Pancreas (tissue), 10 donors: Measurements from ENCODE around the gene PEG3. TPM values are rescaled to one million over a fixed set of nuclear protein-coding genes. Genes with fewer than 3 reads are reported as not detected.

Experiments used
- ATAC-seq, 4 donors: fragments of 200-7000 bp; cut with Tn5 transposase; one replicate each; pipeline versions ENCODE4 v1.8.0 to v1.9.1; 2020; ENCODE audit warnings: mild to moderate bottlenecking in 4 of 4, moderate library complexity in 4 of 4
- DNase-seq, 6 donors: peaks; one replicate each; pipeline ENCODE4 v3.0.0-alpha.2; 2020
- FAIRE-seq: peaks from 2 replicates; lab custom pipeline; 2012; peaks lifted over from hg19 to GRCh38; lab: Jason Lieb, UNC
- H3K27ac ChIP-seq, 4 donors: fragments of 200-600 bp; sonication (generic); 1 replicate in 3 of 4; 2 replicates in 1 of 4; pipeline versions ENCODE4 v1.5.0 to v1.8.0; 2020
- H3K27me3 ChIP-seq, 4 donors: fragments of 200-600 bp; one replicate each; pipeline ENCODE4 v1.8.0; 2021
- H3K36me3 ChIP-seq, 3 donors: fragments of 200-600 bp; sonication (generic) in 1 of 3; one replicate each; pipeline versions ENCODE4 v1.5.0 to v1.8.0; 2020 to 2021
- H3K4me1 ChIP-seq, 3 donors: fragments of 200-600 bp; one replicate each; pipeline ENCODE4 v1.8.0; 2021
- H3K4me3 ChIP-seq, 4 donors: fragments of 200-600 bp; sonication (generic) in 2 of 4; one replicate each; pipeline versions ENCODE4 v1.5.0 to v1.8.0; 2020 to 2021
- H3K9me3 ChIP-seq, 4 donors: fragments of 200-600 bp; one replicate each; pipeline ENCODE4 v1.8.0; 2021
- WGBS, 2 donors: extraction: QIAGEN DNeasy Blood & Tissue Kit; methylation state at CpG; one replicate each; pipeline ENCODE4 v1.1.7; 2013; 5-methylcytosine and 5-hydroxymethylcytosine counted together
- intact Hi-C, 3 donors: fragments of 100-400 bp; cut with DNase I; formaldehyde crosslinking; loops; one replicate each; pipeline versions ENCODE4 v1.11.1 to v1.14.2; 2022
- polyA plus RNA-seq, 2 donors: library from polyadenylated mRNA; stranded (reverse); fragments of 200-250 nt; gene quantifications; one replicate each; pipeline ENCODE4 v1.2.3, GENCODE V29; 2013
- total RNA-seq, 6 donors: library from RNA; stranded (reverse); fragmentation: NEBNext Ultra II Directional in 4 of 6; extraction: Animal tissue kit (Norgen Biotek cat#: 25700) in 4 of 6; gene quantifications; one replicate each; pipeline versions ENCODE4 v1.2.1 to v1.2.4, GENCODE V29; 2021 to 2023
- TF ChIP-seq, protein P1 (sequence below), 4 donors: fragments of 200-600 bp; sonication (generic) in 3 of 4; IDR thresholded peaks; one replicate each; pipeline versions ENCODE4 v1.5.0 to v1.8.0; 2021; ENCODE audit warnings: antibody characterized with exemption in 4 of 4
- donor health status: healthy with polysubstance abuse.
- donor health status: DM: no; HTN: no; CAD: no; lungs with moderate emphysema.
- donor health status: DM: no; HTN: no; CAD: no.
- donor health status: control.
- donor health status: control.
- donor health status: Bipolar disorder and iron deficiency.
- donor health status: DM: yes; HTN: yes; CAD: no.
- donor health status: DM: no; HTN: no; CAD: no.
- donor health status: DM: no; HTN: no; CAD: no.
- donor health status: DM: yes; HTN: yes; CAD: no.

PEG3 gene
- total and polyA plus RNA-seq, 8 donors, result 1.5 to 4.2 (median 2.8) TPM

- FAIRE-seq (no peak), DNase-seq (no peak), ATAC-seq (no peak)
- intact Hi-C loops, result no loop called here
- 62 to 64% methylated on average over 19 of the region's 19 CpGs for WGBS, 2 donors
- no peak overlapping the region for H3K4me3 ChIP-seq
- no peaks in the 10 kb centered on the region for H3K36me3 ChIP-seq
- H3K27ac ChIP-seq, result no peak overlapping the region
- no peaks in the 10 kb centered on the region for H3K9me3 ChIP-seq
- no peaks in the 10 kb centered on the region for H3K4me1 ChIP-seq
- H3K27me3 ChIP-seq, result no peaks in the 10 kb centered on the region
- TF ChIP-seq, protein P1, sequence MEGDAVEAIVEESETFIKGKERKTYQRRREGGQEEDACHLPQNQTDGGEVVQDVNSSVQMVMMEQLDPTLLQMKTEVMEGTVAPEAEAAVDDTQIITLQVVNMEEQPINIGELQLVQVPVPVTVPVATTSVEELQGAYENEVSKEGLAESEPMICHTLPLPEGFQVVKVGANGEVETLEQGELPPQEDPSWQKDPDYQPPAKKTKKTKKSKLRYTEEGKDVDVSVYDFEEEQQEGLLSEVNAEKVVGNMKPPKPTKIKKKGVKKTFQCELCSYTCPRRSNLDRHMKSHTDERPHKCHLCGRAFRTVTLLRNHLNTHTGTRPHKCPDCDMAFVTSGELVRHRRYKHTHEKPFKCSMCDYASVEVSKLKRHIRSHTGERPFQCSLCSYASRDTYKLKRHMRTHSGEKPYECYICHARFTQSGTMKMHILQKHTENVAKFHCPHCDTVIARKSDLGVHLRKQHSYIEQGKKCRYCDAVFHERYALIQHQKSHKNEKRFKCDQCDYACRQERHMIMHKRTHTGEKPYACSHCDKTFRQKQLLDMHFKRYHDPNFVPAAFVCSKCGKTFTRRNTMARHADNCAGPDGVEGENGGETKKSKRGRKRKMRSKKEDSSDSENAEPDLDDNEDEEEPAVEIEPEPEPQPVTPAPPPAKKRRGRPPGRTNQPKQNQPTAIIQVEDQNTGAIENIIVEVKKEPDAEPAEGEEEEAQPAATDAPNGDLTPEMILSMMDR (IDR thresholded peaks at IDR 0.05), result no peak
These were observed 36.7 kb upstream of the PEG3 start for GRCh38 chr19:56877069-56877715.

- TF ChIP-seq, protein P1 (IDR thresholded peaks at IDR 0.05), result no peak
- ATAC-seq (no peak), FAIRE-seq (no peak), DNase-seq (no peak)
- intact Hi-C loops, result no loop called here
- no peak overlapping the region for H3K27ac ChIP-seq
- H3K9me3 ChIP-seq, result no peaks in the 10 kb centered on the region
- 53 to 69% methylated on average over 3 of the region's 3 CpGs for WGBS, 2 donors
- no peaks in the 10 kb centered on the region for H3K27me3 ChIP-seq
- H3K4me3 ChIP-seq, result no peak overlapping the region
- no peaks in the 10 kb centered on the region for H3K4me1 ChIP-seq
- H3K36me3 ChIP-seq, result no peaks in the 10 kb centered on the region
These were observed 35.2 kb upstream of the PEG3 start for GRCh38 chr19:56875717-56876116.

DNA sequence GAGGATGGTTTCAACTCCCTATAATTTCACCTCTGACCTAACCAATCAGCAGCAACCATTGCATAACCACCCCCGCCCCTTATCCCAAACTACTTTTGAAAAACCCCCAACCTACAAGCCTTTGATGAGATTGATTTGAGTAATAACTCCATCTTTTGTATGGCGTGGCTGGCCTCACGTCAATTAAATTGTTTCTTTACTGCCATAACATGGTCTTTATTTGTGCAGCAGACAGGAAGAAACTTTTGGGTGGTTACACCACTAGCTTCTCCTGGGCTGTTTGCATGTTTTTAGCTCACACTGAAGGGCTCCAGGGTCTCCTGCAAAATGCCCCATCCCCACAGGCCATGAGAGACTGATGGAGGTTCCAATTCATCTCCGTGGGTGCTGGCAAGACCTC is 34.0 kb upstream of the PEG3 start:
- DNase-seq (no peak), ATAC-seq (no peak), FAIRE-seq (no peak)
- H3K36me3 ChIP-seq, result no peaks in the 10 kb centered on the region
- H3K27me3 ChIP-seq, result no peaks in the 10 kb centered on the region
- H3K4me1 ChIP-seq, result no peaks in the 10 kb centered on the region
- no peak overlapping the region for H3K27ac ChIP-seq
- intact Hi-C loops, result no loop called here
- no peaks in the 10 kb centered on the region for H3K9me3 ChIP-seq
- H3K4me3 ChIP-seq, result no peak overlapping the region
- TF ChIP-seq, protein P1 (IDR thresholded peaks at IDR 0.05), result no peak
- 70 to 76% methylated on average over 4 of the region's 4 CpGs for WGBS, 2 donors

DNA sequence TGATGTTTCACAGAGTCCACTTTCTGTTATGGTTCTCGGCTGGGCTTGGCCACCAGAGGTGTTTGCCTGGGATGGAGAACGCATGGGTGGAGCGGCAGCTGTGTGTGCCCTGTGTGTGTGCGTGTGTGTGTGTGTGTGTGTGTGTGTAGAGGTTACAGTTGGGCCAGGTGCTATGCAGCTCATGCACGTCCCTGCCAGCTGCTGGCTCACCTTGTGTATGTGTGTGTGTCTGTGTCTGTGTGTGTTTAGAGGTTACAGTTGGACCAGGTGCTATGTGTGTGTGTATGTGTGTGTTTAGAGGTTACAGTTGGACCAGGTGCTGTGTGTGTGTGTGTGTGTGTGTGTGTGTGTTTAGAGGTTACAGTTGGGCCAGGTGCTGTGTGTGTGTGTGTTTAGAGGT is 33.0 kb upstream of the PEG3 start:
- H3K36me3 ChIP-seq, result no peaks in the 10 kb centered on the region
- intact Hi-C loops, result no loop called here
- no peak for DNase-seq
- ATAC-seq, result no peak
- no peaks in the 10 kb centered on the region for H3K27me3 ChIP-seq
- no peaks in the 10 kb centered on the region for H3K4me1 ChIP-seq
- H3K27ac ChIP-seq, result no peak overlapping the region
- whole genome bisulfite sequencing, 2 donors, result 62 to 70% methylated on average over 5 of the region's 5 CpGs
- H3K9me3 ChIP-seq, result no peaks in the 10 kb centered on the region
- no peak overlapping the region for H3K4me3 ChIP-seq
- no peak for FAIRE-seq
- TF ChIP-seq, protein P1 (IDR thresholded peaks at IDR 0.05), result no peak

GRCh38 chr19:56869886-56870285 is 29.4 kb upstream of the PEG3 start:
- H3K27ac ChIP-seq, result no peak overlapping the region
- intact Hi-C loops, result no loop called here
- no peak for FAIRE-seq
- H3K4me3 ChIP-seq, result no peak overlapping the region
- 65 to 80% methylated on average over 8 of the region's 8 CpGs for WGBS, 2 donors
- no peaks in the 10 kb centered on the region for H3K36me3 ChIP-seq
- no peaks in the 10 kb centered on the region for H3K9me3 ChIP-seq
- TF ChIP-seq, protein P1 (IDR thresholded peaks at IDR 0.05), result no peak
- H3K4me1 ChIP-seq, result no peaks in the 10 kb centered on the region
- no peaks in the 10 kb centered on the region for H3K27me3 ChIP-seq
- no peak for ATAC-seq
- no peak for DNase-seq
